Stimulated activated naive CD4-positive, alpha-beta T cell (primary cell): ENCODE results near the gene MAPKAP1.

Source experiments
- DNase-seq, 6 experiments: peaks; one replicate each; lab custom pipeline; 2025; lab: John Stamatoyannopoulos, UW

MAPKAP1 gene

DNA sequence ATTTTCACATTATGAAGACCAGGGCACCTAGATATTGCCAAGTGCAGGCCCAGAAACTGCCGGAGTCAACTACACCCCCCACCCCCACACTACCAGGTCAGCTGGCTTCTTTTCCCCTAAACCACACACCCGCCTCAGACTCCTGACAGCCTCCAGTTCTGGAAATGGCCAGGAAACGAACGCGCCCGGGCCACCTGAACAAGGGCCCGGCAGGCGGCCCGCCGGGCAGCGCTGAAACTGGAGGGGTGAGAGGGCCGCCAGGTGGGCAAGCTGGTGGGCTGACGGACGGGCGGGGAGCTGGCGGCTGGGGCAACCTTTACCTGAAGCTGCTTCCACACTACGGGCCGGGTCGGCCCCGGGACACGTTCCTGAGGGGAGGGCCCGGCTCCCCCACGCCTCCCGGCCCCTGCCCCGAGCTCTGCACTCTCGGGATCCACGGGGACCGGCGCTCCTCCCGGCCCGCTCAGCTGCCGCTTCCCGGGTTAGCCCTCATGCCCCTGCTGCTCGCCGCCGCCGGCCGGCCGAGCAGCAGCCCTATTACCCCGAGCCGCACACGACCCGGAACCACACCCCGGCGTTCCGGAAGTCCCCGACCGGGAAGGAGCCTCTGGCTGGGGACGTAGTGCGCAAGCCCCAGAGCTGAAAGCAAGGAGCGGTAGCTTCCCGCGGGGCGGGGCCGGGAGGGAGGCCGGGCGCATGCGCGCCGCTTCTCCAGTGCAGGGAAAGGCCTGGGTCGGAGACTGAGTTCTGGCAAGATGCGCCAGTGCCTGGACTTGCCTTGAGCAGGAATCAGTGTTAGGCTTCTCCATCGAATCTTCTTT, at the start of gene MAPKAP1:
Gene MAPKAP1 (minus strand): TSS at position 558 of the 821 bp plus-strand sequence. CDS start 34,634 bp downstream, outside the sequence.
- DNase-seq: peak; percentile 74 to 91 (median 84)

DNA sequence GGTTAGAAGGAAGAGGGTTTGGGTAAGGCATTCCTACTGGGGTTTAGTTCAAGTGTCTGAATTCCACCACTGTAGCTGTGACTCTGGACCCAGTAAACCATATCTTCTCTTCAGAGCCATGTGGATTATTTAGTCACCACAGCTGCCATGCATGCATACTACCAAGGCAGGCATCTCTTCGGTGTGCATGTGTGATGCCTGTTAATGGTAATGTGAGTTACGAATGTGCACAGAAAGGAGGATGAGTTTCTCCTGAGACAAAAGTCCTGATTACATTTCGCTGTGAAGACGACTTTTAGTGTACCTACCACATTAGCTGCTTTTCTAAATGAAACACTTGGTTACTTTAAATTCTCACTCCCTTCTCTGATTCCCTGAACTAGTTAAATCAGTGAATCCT, 49.5 kb upstream of the MAPKAP1 start:
- no peak for DNase-seq

DNA sequence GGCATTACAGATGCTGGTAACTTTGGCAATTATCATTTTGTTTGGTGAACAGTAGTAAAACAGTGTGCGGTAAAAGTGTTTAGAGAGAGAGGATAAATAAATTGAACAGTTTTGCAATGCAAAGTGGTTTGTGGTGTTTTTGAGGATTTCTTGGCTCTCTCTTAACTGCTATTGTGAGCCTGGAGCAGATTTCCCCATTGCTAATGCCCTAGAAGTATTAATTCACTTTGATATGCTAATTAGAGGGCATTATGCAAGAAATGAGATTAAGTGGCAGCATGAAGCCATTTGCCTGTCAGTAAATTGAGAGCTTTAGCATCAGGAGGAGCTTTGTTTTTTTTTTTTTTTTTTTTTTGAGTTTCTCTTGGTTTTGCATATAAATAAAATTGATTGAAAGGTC, 48.3 kb upstream of the MAPKAP1 start:
- no peak for DNase-seq

DNA sequence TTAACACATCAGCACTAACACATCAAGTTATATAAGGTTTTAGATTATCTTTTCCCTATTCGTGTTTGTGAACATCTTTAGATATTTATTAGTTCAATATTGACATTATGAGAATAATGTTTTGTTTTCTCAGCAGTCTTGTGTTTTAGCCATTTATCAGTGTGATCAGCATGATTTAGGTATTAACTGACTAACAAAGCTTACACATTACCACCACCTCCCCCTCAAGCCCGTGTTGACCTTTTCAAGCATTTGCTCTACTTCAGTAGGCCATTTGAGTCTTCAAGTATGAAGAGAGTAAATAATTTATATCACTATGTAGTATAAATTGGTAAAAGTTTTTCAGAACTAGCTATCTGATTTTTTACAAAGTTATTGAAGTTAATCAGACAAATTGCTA, 47.1 kb upstream of the MAPKAP1 start:
- no peak for DNase-seq

DNA sequence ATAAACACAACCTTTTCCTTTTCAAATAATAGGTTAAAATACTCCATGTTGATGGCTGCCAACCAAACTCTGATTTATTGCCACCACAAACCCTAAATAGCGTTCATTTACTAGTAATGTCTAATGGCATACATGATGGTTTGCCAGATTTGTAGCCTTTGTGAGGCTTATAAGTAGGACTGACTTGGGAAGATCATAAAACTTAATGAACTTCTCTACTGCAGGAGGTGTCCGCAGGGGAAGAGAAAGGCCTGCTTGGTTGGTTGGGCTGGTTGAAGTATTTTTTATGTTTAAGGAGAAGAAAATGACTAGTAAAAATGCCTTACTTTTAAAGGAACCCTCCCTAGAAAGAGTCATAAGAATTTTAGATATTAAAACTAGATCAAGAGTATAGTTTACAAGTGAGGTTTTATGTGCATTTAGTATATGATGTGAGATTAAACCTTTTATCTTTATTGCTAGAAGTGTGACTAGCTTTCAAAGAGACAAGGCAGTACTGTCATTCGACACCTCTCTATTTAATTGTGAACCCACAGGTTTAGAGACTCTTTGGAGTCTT, 45.1 kb upstream of the MAPKAP1 start:
- DNase-seq: no peak

DNA sequence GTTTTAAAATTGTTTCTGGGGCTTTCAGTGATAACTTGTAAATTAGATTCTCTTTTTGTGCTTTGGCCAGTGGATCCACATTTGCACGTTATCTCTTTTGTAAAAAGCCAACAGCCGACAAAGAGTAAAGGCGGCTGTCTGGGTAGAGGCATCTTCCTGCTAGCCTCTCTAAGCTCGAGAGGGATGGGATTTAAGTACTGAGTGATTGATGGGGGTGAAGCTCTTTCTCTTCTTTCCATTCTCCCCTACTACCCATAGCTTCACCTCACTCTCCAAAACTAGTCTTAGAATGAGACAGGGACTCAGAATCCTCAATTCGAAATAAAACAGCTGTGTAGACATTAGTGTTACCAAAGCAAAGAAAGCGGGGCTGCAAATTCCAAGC, 43.6 kb upstream of the MAPKAP1 start:
- no peak for DNase-seq

DNA sequence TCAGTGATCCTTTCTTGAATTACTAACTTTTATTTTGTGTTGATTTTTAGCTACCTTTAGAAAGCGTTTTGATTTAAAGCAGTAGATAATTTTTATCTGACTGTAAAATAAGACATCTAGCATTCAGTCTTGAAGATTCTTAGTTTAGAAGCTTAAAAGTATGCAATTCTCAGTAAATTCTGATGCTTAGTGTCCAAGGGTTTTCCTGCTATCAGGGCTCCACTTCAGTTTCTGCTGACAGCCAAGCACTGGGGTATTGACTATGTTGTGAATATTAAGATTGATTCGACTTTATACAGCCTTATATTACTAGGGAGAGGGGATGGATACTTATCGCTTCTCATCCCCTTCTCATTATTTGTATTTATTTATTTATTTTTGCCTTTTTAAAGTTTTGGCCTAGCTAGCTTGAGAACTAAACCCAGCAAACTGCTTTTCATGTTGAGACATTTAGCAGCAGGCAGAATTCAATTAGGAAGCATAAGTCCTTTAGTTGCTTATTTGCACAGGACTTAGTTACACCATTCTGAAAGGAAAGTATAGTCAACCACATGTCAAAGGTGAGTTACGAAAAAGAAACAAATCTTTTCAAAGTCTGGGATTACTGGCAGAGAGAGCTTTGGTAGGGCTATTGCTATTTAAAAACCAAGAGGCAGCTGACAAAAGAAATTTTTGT, 43.1 kb upstream of the MAPKAP1 start:
- no peak for DNase-seq

DNA sequence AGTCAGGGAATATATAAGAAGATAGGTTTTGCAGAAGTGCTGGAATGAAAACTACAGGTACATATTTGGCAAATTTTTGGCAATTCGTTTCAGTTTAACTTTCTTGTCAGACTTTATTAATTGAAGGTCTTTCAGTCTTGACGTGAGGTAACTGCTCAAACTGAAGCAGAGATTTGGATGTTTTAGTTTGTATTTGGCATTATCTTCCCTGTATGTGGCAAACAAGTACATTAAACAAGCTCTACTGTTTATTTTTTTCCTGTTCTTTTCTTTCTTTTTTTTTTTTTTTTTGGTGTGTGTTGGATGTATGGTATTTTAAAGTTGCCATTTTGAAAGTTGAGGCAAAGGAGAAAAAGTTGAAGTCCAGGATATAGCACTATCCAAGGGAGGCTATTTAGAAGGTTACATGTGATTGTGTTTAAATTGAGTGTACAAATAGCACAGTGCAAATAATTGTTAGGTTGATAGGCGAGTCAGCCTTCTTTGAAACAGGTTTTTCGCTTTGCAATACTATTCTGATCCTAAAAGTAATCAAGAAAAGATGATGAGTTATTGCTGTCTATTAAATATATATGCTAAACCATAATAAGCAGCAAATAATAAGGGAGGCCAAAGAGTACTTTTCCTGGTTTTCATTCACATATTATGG, 42.4 kb upstream of the MAPKAP1 start:
- DNase-seq: no peak

DNA sequence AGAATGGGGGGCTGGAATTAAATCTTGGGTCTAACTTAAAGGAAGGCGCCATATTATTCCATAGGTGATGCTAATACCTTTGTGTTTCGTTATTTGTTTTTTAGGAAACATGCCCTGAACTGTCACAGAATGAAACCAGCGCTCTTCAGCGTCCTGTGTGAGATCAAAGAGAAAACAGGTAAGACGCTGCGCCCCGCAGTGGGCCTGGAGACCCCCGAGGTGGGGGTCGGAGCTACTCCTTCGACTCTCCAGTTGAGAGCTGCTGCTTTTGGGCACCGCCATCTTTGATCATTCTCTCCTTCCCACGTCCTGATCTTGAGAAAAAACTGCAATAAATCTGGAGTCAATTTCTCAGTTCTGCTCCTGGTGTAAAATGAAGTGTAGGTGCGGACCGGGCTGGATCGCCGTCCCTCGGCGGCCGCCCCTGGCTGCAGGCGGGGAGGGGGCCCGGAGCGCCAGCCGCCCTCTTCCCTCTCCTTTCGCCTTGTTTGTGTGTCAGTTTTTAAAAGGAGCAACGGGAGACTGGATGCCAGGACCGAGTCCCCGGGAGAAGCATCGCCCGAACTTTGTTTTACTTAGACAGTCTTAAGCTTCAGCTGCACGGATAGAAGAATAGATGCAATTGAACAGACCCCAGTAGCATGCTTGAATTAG, 41.6 kb upstream of the MAPKAP1 start:
- DNase-seq: peak in 4 of 6 experiments; percentile 10 to 45 (median 22)

DNA sequence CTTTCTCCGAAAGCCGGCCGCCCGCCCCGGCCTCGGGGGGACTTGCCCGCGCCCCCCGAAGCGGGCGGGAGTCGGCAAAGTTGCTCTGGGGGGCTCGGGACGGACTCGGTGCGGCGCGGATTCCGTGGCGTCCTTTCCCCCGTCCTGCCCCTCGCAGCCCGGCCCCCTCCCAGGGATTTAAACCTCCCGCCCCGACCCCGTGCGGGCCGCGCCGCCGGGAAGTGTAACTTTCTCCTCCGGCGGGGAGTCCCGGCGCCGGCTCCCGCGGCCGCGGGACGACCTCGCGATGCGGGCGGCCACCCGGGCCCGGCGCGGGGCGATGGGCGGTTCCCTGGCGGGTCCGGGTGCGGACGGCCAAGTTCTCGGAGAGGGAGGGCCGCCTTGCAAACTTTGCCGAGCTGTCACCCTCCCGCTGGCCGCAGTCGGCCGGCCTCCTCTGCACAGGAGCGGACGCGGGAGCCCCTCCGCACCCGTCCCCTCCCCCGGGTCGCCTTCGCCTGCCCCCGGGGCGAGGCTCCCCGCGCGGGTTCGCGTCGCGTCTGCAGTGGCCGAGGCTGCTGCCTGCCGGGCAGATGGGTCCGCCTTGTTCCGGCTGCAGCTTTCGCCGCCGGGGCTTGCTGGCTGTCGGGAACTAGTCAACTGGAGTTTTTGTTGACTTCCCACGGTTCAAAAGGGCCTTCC, 40.9 kb upstream of the MAPKAP1 start:
- DNase-seq: peak in 4 of 6 experiments; percentile 3 to 45 (median 34)

DNA sequence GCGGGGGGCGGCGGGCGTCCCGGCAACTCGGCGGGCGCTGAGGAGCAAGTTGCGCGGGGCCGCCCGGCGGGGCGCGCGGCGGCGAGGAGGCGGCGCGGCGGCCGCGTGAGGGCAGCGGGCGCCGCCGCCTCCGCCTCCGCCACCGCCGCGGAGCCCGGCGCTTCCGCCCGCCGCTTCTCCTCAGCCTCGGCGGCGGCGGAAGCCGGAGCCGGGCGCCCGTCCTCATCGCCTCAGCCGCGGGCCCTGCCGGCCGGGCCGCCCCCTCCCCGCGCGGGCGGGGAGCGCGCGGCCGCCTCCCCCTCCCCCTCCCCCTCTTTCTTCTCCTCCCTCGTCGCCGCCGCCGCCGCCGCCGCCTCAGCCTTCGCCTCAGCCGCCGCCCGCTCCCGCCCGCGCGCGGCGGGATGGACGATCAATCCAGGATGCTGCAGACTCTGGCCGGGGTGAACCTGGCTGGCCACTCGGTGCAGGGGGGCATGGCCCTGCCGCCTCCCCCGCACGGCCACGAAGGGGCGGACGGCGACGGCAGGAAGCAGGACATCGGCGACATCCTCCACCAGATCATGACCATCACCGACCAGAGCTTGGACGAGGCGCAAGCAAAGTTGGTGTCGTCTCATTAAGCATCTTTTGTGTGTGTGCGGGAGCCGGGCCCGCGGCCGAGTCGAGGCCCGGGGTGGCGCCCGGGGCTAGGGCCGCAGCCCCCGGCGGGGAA, 40.2 kb upstream of the MAPKAP1 start, which contains the start of gene PBX3:
Gene PBX3 (plus strand): TSS at position 321 of the 712 bp plus-strand sequence.
- peak; percentile 26 to 64 (median 54) for DNase-seq

DNA sequence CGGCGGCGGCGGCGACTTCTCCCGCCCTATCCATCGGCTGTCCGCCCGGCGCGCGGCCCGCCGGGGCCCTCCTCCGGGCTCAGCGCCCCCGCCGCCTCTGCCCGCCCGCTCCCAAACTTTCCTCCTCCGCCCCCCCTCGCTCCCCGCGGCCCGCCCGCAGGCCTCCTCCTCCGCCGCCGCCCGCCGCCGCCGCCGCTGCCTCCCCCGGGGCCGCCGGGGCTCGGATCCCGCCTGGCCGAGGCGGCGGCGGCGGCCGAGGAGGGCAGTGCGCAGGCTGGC, 39.7 kb upstream of the MAPKAP1 start:
- DNase-seq: no peak

DNA sequence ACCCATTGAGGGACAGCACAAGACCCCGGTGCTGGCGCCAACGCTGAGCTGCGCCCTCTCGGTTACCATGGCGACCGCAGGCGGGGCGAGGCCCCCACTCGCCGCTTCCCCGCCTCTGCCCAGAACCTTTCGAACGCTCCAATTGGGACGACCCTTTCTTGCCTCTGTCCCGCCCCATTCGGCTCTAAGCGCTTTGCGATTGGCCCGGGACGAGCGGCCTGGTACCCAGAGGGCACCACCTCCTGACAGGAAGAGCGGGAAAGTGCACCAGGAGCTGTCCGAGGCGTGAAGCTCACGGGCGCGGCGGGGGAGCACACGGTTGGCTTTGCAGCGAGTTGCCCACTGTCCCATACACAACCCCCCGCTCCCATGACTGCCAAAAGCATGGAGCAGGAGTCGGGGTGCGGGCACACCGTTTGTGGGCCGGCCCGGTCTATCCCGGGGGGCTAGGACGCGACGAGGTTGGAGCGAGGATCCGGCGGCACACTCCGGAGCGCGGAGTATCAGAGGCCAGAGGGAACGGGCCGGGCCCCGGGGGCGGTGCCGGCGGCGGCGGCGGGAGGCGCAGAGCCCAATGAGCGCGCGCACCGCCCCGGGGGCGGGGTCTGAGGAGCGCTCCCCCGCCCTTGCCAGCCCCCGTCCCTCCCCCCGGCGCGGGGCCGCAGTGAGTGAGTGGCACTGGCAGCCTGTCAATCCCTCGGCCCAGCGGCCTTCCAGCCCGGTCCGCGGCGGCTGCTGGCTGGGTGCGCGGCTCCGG, 39.2 kb upstream of the MAPKAP1 start:
- DNase-seq: peak; percentile 81 to 92 (median 88)

DNA sequence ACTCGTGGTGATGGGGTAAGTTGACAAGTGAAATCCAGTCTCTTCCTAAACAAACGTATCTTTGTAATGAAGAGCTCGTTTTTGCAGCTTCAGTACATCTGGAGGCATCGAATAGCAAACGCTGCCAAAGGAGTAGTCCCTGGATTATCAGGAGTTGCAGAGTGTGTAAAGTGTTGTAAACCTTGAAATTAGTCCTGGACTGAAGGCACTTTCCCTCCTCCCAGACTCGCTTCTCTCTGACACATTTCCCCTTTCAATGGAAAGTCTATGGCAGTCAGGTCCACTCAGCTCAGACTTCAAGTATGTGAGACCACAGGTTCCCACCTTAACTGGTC, 38.6 kb upstream of the MAPKAP1 start:
- no peak for DNase-seq

DNA sequence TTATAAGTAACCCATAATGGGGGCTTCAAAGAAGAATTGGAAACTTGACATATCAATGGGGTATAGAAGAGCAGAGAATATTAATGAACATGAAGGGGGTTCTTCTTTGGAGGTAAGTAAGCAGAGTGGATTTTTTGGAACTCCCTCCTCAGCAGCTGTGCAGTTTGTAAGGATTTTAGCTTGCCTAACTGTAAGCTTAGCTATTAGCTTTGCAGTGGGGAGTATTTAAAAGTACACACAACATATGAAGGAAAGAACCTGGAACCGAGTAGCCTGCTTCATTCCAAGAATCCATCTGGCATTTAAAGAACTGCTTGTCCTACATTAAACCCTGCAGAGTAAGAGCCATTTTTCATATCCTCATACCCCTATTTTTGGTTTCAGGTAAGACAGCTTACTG, 38.0 kb upstream of the MAPKAP1 start:
- no peak for DNase-seq

DNA sequence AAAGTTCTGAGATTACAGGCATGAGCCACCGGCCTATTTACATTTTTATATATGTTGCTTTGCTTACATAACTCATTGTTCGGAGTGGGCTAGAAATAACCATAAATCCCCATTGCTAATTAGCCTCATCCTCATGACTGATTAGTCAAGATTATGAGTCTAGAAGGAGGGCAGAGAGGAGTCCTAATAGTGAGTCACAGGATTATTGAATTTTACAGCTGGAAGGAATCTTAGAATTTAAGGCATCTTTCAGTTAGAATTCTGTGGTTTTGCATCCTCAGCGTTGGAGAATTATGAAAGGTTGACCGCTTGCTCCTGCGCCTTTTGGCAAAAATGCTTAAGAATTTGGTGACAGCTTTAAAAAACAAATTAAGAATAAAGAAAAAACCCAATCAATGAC, 37.6 kb upstream of the MAPKAP1 start:
- no peak for DNase-seq

DNA sequence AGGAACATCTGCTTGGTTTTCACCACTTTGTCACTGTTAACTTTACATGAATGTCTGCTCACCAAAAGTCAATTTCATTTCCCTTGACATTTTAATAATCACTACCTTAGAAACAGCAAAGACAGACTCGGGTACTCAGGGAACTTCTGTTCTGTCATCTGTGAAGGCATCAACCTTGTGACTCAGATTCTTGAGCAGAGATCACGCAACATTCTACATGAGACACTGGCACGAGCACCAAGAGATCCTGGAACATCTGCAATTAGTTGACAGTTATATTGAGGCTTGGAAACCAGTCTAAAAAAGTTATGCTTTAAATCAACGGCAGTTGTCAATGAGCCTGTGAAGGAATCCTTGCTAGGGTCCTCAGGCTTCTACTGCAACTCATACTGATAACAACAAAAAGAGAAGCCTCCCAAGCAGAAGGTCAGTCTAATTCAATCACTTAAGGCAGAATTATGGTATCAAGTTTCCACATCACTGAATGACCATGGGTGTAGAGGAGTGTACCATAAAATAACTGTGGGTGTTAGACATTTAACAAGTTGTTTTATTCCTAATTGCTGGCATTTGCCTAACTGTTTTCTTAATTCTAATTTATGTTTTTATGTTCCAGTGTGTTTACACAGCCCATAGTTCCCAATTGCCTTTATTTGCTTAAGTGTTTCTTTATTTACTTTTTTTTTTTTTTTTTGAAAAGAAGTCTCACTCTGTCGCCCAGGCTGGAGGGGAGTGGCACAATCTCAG, 36.8 kb upstream of the MAPKAP1 start:
- DNase-seq: no peak

DNA sequence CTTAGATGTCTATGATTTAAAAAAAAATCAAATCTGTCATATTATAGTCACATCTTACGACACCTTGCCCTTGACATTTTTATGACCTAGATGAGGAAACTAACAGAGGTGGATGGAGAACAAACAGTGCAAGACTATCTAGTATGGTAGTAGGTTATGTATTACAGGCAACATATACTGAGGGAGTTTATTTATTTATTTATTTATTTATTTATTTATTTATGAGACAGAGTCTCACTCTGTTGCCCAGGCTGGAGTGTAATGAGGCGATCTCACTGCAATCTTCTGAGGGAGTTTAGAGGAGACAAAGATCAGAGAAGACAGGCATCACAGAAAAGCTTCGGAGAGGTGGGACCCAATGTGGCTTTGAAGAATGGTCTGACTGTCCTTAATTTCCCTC, 35.6 kb upstream of the MAPKAP1 start:
- DNase-seq: no peak

DNA sequence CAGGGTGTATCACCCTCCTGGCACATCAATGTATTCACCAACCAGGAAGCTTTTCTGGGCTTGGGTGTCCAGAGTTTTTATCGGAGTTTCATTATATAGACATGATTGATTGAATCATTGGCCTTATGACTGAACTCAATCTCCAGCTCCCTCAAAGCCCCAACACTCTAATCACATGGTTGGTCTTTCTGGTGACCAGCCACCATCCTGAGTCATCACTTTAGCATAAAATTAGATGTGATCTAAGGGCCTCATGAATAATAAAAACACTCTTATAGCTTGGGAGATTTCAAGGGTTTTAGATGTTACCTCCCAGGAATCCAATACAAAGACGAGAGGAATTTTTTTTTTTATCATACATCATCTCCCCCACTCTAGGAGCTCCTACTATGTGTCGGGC, 32.4 kb upstream of the MAPKAP1 start:
- DNase-seq: no peak

DNA sequence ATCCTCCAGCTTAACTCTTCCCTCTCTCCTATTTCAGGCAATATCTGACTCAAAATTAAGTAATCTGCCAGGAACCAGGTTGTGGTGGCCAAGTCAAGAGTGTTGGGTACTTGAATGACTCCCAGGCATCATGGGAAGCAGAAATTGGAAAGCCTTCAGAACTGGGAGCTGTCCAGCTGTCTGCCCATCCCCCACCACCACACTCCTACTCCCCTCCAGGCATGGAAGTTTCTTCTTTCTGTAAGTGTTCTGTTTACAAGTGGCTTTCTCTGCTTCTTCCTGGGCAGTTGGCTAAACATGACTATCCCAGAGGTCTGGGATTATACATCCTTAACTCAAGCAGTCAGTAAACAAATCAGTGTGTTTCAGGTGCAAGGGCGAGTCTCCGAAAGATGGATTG, 25.6 kb upstream of the MAPKAP1 start:
- no peak for DNase-seq
